ENCODE measurements around the gene FASLG.

DNA sequence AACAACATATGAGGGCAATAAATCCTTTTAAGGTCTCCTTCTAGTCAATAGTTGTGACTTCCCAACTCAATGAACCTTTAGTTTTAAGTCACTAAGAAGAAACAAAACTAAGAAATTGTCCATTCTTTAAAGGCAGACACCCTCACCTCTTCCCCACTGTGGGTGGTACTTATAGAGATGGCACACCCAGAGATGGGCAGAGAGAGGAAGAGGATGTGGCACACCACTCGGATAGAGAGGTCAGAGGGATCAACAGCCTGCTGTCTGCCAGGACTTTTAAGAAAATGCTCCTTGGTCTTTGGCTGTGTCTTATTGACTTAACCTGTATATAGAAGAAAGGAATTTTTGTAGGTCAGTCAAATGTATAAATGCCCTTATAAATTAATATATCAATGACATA, 45.1 kb downstream of the FASLG start:
- TF ChIP-seq YY1 (IDR thresholded peaks at IDR 0.05; ENCODE audit: insufficient read depth, insufficient read length) (no peak), SUZ12 (IDR thresholded peaks at IDR 0.05; ENCODE audit: extremely low read depth, insufficient read depth, insufficient read length) (no peak), ZNF274 (IDR thresholded peaks at IDR 0.05; ENCODE audit: low read depth, low read length) (no peak)

All from NT2/D1 (cell line).